Fibroblast of peridontal ligament (primary cell): Measurements from ENCODE around the gene CYB5B.

Experiments
- DNase-seq: peaks from one replicate; pipeline ENCODE4 v3.0.0-alpha.2; 2010; ENCODE audit errors: extremely low read depth

The CYB5B gene

GRCh38 chr16:69444873-69445517 lies 20.6 kb downstream of the CYB5B start:
- peak; percentile 70 for DNase-seq

GRCh38 chr16:69448470-69449193 lies 24.2 kb downstream of the CYB5B start:
- DNase-seq: peak; percentile 86

GRCh38 chr16:69451166-69451565 lies 26.7 kb downstream of the CYB5B start:
- DNase-seq: no peak

- DNase-seq: no peak
Observed at GRCh38 chr16:69453936-69454335, 29.5 kb downstream of the CYB5B start.

- DNase-seq: peak; percentile 24
Observed at GRCh38 chr16:69463876-69464275, 39.5 kb downstream of the CYB5B start.

GRCh38 chr16:69465083-69465721 lies 40.8 kb downstream of the CYB5B start:
- DNase-seq: peak; percentile 22

GRCh38 chr16:69465881-69466280 lies 41.5 kb downstream of the CYB5B start:
- no peak for DNase-seq

GRCh38 chr16:69466547-69466946 lies 42.1 kb downstream of the CYB5B start:
- DNase-seq: no peak

- DNase-seq: no peak
Observed at GRCh38 chr16:69467080-69467479, 42.7 kb downstream of the CYB5B start.

GRCh38 chr16:69467531-69468204 lies 43.2 kb downstream of the CYB5B start:
- DNase-seq: no peak

- DNase-seq: no peak
Observed at GRCh38 chr16:69469807-69470561, 45.6 kb downstream of the CYB5B start.

GRCh38 chr16:69471121-69471520 lies 46.7 kb downstream of the CYB5B start:
- no peak for DNase-seq

- no peak for DNase-seq
Observed at GRCh38 chr16:69474408-69474807, 50.0 kb downstream of the CYB5B start.

GRCh38 chr16:69476920-69477443 lies 52.6 kb downstream of the CYB5B start:
- DNase-seq: peak; percentile 83

- DNase-seq: peak; percentile 46
Observed at GRCh38 chr16:69477546-69477945, 53.1 kb downstream of the CYB5B start.

GRCh38 chr16:69478685-69479084 lies 54.3 kb downstream of the CYB5B start:
- no peak for DNase-seq

GRCh38 chr16:69479775-69480174 lies 55.4 kb downstream of the CYB5B start:
- DNase-seq: no peak

- peak; percentile 71 for DNase-seq
Observed at GRCh38 chr16:69481901-69482341, 57.5 kb downstream of the CYB5B start.

- DNase-seq: peak; percentile 95
Observed at GRCh38 chr16:69482410-69482991, 58.1 kb downstream of the CYB5B start.

GRCh38 chr16:69483611-69484010 lies 59.2 kb downstream of the CYB5B start:
- no peak for DNase-seq

- no peak for DNase-seq
Observed at GRCh38 chr16:69485361-69485760, 60.9 kb downstream of the CYB5B start.
